Choroid plexus epithelial cell (primary cell): ENCODE results near the gene NCKAP5.

Experiments
- DNase-seq: peaks from one replicate; pipeline ENCODE4 v3.0.0-alpha.2; 2010; ENCODE audit warnings: low read depth
- H3K4me3 ChIP-seq: 2 replicates; pipeline ENCODE4 v1.5.1; 2011; ENCODE audit warnings: low read depth, mild to moderate bottlenecking, control low read depth, low read length, moderate library complexity
- TF ChIP-seq, protein P1 (sequence below): conservative IDR thresholded peaks from 2 replicates; pipeline ENCODE4 v1.5.1; 2011; ENCODE audit warnings: low read depth, mild to moderate bottlenecking, control low read depth, inconsistent platforms, low read length, moderate library complexity

The NCKAP5 gene

DNA sequence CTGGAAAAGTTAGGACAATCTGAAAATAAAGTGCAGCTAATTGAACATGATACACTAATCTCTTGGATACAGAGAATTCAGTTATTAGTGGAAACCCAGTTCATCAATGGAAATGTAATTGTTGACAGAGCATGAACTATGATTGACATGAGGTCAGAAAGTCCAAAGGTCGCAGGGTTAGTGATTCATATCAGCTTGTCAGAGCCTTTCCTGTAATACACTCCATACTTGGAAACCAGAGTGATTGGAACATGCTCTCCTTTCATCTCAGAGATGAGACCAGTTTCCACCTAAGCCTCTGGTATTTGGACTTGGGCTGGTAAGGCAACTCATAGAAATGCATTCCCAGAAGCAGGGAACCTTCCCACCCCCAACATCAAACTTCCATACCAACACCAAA, 8.5 kb upstream of the NCKAP5 start:
- TF ChIP-seq, protein P1, sequence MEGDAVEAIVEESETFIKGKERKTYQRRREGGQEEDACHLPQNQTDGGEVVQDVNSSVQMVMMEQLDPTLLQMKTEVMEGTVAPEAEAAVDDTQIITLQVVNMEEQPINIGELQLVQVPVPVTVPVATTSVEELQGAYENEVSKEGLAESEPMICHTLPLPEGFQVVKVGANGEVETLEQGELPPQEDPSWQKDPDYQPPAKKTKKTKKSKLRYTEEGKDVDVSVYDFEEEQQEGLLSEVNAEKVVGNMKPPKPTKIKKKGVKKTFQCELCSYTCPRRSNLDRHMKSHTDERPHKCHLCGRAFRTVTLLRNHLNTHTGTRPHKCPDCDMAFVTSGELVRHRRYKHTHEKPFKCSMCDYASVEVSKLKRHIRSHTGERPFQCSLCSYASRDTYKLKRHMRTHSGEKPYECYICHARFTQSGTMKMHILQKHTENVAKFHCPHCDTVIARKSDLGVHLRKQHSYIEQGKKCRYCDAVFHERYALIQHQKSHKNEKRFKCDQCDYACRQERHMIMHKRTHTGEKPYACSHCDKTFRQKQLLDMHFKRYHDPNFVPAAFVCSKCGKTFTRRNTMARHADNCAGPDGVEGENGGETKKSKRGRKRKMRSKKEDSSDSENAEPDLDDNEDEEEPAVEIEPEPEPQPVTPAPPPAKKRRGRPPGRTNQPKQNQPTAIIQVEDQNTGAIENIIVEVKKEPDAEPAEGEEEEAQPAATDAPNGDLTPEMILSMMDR: no peak
- no peak overlapping the region for H3K4me3 ChIP-seq
- no peak for DNase-seq

DNA sequence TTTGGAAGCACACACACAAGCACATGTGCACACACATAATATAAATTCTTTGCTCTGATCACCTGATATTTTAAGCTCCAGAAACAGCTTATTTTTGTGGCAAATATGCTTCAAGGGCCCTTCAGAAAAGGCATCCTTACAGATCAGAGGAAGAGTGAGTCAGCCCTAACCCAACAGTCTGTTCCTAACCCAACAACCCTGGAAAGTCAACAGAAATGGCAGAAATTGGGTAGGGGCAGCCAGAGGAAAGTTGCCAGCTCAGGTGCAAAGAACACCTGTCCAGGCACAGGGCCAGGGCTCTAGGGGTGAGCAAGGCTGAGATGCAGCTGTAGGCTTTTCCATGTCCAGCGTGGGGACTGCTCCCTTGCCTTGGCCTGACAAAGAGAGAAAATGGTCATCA, 6.4 kb upstream of the NCKAP5 start:
- TF ChIP-seq, protein P1: no peak
- peak; percentile 39 for DNase-seq

DNA sequence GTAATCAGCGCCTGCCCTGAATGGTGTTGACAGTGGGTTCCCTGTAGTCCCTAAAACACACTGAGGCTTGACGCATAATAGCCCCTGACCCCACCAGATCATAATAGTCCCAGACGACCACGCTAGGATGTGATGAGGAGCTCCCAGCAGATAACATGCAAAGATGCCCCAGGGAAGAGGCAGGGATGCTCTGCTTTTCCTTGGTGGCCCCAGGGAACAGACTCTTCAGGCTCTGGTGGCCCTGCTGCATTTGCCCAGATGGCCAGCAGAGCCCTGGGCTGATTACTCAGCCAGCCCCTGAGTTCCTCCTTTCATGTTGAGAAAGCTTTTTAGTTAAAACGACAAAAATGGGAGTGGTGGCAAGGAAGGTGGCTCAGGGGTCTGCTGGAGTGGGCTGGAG, 5.9 kb upstream of the NCKAP5 start:
- H3K4me3 ChIP-seq: no peak overlapping the region
- TF ChIP-seq, protein P1: no peak
- no peak for DNase-seq

More for the DNA sequence above, 6.4 kb upstream of the NCKAP5 start:
- H3K4me3 ChIP-seq: no peak overlapping the region

DNA sequence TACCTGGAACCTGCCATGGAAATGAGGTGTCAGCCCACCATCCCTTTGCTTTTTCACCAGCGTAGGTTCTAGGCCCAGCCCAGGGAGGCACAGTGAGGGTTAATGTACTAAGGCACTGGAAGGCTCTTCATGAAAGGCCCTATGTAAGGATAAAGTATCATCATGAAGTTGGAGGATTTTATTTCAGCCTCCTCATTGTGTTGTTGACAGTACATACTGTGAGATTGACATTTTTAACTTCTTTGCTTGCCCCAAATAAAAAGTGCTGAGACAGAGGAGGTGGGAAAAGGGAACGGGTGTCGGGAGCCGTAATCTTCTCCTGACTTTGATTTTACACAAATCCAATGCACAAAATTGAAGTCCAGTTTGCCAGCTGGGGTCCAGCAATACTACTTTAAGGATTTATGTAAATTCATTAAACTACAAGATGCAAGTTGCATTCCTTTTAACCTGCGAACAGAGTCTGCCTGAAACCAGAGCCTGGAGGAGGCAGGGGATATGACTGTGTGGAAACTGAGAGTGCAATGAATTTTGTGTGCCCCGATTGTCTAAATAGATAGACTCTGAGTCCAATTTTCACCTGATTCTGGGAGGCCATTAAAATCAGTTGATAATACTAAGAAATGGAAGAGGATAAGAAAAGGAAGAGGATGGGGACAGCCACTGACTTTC, 5.4 kb upstream of the NCKAP5 start:
- no peak overlapping the region for H3K4me3 ChIP-seq
- TF ChIP-seq, protein P1: no peak
- DNase-seq: no peak

DNA sequence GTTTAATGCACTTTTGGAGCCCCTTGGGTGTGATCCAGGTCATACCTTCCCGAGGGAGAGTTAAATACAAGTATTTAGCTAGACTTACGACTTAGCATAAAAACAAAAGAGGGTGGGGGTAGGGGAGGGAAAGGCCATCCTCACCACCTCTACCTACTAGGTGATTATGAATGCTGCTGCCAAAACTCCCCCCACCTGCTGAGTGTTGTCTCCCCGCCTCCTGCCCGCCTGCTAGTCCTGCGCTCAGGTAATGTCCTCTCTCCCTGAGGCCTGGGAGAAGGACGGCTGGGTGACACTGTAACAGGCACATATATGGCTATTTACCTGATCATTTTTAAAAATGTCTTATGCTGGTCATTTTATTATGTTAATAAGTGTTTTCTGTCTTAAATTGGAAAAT, 3.0 kb upstream of the NCKAP5 start:
- TF ChIP-seq, protein P1: no peak
- DNase-seq: no peak
- no peak overlapping the region for H3K4me3 ChIP-seq

DNA sequence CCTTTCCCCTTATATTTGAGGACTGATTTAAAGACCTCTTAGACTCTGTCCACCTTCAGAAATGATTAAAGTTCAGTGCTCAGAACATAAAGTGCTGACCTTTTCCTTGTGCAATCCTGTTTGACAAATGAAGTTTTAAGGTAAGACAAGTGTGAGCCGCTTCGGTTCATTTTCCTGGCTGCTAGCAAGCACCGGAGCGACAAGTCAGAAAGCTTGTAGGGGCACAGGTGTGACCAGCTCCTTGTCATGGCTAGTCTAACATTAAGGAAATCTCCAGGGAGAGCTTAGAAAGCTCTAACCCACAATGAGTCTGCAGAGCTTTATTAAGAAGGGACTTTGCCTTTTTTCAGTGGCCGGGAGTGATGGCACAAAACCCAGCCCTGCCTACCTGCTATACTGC, 2.3 kb upstream of the NCKAP5 start:
- DNase-seq: no peak
- TF ChIP-seq, protein P1: no peak
- no peak overlapping the region for H3K4me3 ChIP-seq

DNA sequence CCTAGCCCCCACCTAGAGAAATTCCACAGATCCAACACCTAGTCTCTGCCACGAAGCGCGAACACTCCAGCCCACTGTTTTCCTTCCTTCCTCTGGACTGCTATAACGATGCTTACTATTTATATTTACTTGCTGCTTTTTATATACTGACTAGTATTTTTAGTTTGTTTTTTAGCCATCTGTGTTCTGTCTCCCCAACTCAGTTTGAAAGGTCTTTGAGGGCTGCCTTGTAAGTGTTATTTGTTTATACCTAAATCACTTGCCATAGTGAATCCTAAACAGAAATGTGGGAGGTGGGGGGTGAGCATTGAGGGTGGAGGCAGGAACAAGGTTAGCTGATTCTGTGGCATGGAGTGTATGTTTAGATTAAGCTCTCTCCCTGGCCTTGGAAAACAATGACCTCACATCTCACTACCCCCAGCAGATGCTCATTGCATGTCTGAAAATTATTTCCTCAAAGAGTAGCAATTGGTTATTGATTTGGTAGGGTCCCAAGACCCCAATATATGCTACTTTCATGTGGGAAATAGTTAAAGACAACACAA, 1.1 kb upstream of the NCKAP5 start:
- H3K4me3 ChIP-seq: no peak overlapping the region
- DNase-seq: no peak
- TF ChIP-seq, protein P1: no peak
